Activated naive CD4-positive, alpha-beta T cell treated with anti-CD3 and anti-CD28 coated beads for 36 hours (primary cell): ENCODE results near the gene TMEM235. TPM values are rescaled to one million over a fixed set of nuclear protein-coding genes. Genes with fewer than 3 reads are reported as not detected.
A peak's percentile ranks its signal among the peaks of the same experiment; 100 is the strongest.

Experiments
- CTCF ChIA-PET: fragments of 350-600 bp; sonication (Branson Sonifier 250); formaldehyde crosslinking; loops from one replicate; lab custom pipeline; 2021; ENCODE audit warnings: antibody characterized with exemption; lab: Charles Lee
- DNase-seq: peaks from one replicate; pipeline ENCODE4 v3.0.0-alpha.2; 2020
- H3K27ac Mint-ChIP-seq: one replicate; pipeline ENCODE4 v1.8.0; 2021; ENCODE audit warnings: mild to moderate bottlenecking, mixed read lengths
- H3K27me3 Mint-ChIP-seq: one replicate; pipeline ENCODE4 v1.8.0; 2021; ENCODE audit warnings: low read depth, mixed read lengths
- H3K36me3 Mint-ChIP-seq: one replicate; pipeline ENCODE4 v1.8.0; 2021; ENCODE audit warnings: low read depth, mixed read lengths
- H3K4me1 Mint-ChIP-seq: one replicate; pipeline ENCODE4 v1.8.0; 2021; ENCODE audit warnings: low read depth, mixed read lengths
- H3K4me3 Mint-ChIP-seq: one replicate; pipeline ENCODE4 v1.8.0; 2021; ENCODE audit warnings: mild to moderate bottlenecking, moderate library complexity, mixed read lengths
- H3K9me3 Mint-ChIP-seq: one replicate; pipeline ENCODE4 v1.8.0; 2021; ENCODE audit warnings: mixed read lengths
- intact Hi-C: fragments of 100-400 bp; cut with micrococcal nuclease; formaldehyde crosslinking; loops from one replicate; pipeline ENCODE4 v1.15.1; 2023
- total RNA-seq, 2 experiments: library from RNA; stranded (reverse); gene quantifications; one replicate each; pipeline ENCODE4 v1.2.3, GENCODE V29; 2021

Gene TMEM235
- total RNA-seq: not detected

- CTCF ChIA-PET: no interaction called here
- H3K36me3 Mint-ChIP-seq: no peaks in the 10 kb centered on the region
- H3K9me3 Mint-ChIP-seq: no peaks in the 10 kb centered on the region
- H3K27me3 Mint-ChIP-seq: peaks cover 26% of the 10 kb centered on the region
- H3K27ac Mint-ChIP-seq: no peak within 1 kb of the TSS
- no peak for DNase-seq
- peaks cover 13% of the 10 kb centered on the region for H3K4me1 Mint-ChIP-seq
- H3K4me3 Mint-ChIP-seq: no peak within 1 kb of the TSS
- intact Hi-C loops: no loop called here
Observed at GRCh38 chr17:78230996-78231935, at the start of gene TMEM235. TMEM235 (plus strand) TSS chr17:78231631; CDS start chr17:78232024, 393 bp downstream.

GRCh38 chr17:78182504-78182903, 48.9 kb upstream of the TMEM235 start:
- Mint-ChIP-seq H3K9me3 (no peaks in the 10 kb centered on the region), H3K4me1 (peaks cover 24% of the 10 kb centered on the region), H3K4me3 (no peak overlapping the region), H3K27ac (no peak overlapping the region), H3K36me3 (peaks cover 58% of the 10 kb centered on the region), H3K27me3 (no peaks in the 10 kb centered on the region)
- no peak for DNase-seq
- CTCF ChIA-PET: interaction anchor here (0.7 kb wide), 1 partner anchor 219 kb away, joined by 3 read pairs; no protein-coding TSS in a partner anchor
- intact Hi-C loops: no loop called here

GRCh38 chr17:78183916-78184315, 47.5 kb upstream of the TMEM235 start:
- intact Hi-C loops: no loop called here
- peaks cover 30% of the 10 kb centered on the region for H3K4me1 Mint-ChIP-seq
- no peak overlapping the region for H3K27ac Mint-ChIP-seq
- H3K27me3 Mint-ChIP-seq: no peaks in the 10 kb centered on the region
- H3K36me3 Mint-ChIP-seq: peaks cover 51% of the 10 kb centered on the region
- no peak overlapping the region for H3K4me3 Mint-ChIP-seq
- H3K9me3 Mint-ChIP-seq: no peaks in the 10 kb centered on the region
- no peak for DNase-seq
- CTCF ChIA-PET: no interaction called here

- no peaks in the 10 kb centered on the region for H3K27me3 Mint-ChIP-seq
- peaks cover 30% of the 10 kb centered on the region for H3K4me1 Mint-ChIP-seq
- no peak for DNase-seq
- no peak overlapping the region for H3K4me3 Mint-ChIP-seq
- H3K27ac Mint-ChIP-seq: no peak overlapping the region
- peaks cover 47% of the 10 kb centered on the region for H3K36me3 Mint-ChIP-seq
- CTCF ChIA-PET: no interaction called here
- intact Hi-C loops: no loop called here
- H3K9me3 Mint-ChIP-seq: no peaks in the 10 kb centered on the region
Observed at GRCh38 chr17:78184351-78184750, 47.1 kb upstream of the TMEM235 start.

GRCh38 chr17:78184868-78185267, 46.6 kb upstream of the TMEM235 start:
- Mint-ChIP-seq H3K4me1 (peaks cover 30% of the 10 kb centered on the region), H3K9me3 (no peaks in the 10 kb centered on the region), H3K27ac (no peak overlapping the region), H3K4me3 (peak overlapping the region; percentile 83), H3K27me3 (no peaks in the 10 kb centered on the region), H3K36me3 (peaks cover 44% of the 10 kb centered on the region)
- CTCF ChIA-PET: no interaction called here
- intact Hi-C loops: loop anchor here (5.0 kb wide), 1 partner anchor 163 kb away; no protein-coding TSS in a partner anchor
- DNase-seq: no peak

- intact Hi-C loops: loop anchor here (2.0 to 5.0 kb wide), 2 partner anchors 29 to 164 kb away; partner anchors contain the start of gene BIRC5
- CTCF ChIA-PET: interaction anchor here (0.6 to 1.9 kb wide), 5 partner anchors 10 to 65 kb away, joined by 3 to 11 read pairs (median 4); no protein-coding TSS in a partner anchor
- Mint-ChIP-seq H3K4me1 (peaks cover 30% of the 10 kb centered on the region), H3K36me3 (peaks cover 38% of the 10 kb centered on the region), H3K4me3 (peak overlapping the region; percentile 83), H3K9me3 (no peaks in the 10 kb centered on the region), H3K27me3 (no peaks in the 10 kb centered on the region), H3K27ac (peak overlapping the region; percentile 70)
- peak; percentile 33 for DNase-seq
Observed at GRCh38 chr17:78185981-78186691, 45.3 kb upstream of the TMEM235 start.

- intact Hi-C loops: loop anchor here (1.0 to 5.0 kb wide), 5 partner anchors 11 to 165 kb away; partner anchors contain the start of genes BIRC5 and SYNGR2
- H3K4me1 Mint-ChIP-seq: peaks cover 28% of the 10 kb centered on the region
- H3K27me3 Mint-ChIP-seq: no peaks in the 10 kb centered on the region
- H3K4me3 Mint-ChIP-seq: peak within 1 kb of the TSS; percentile 83
- H3K9me3 Mint-ChIP-seq: no peaks in the 10 kb centered on the region
- CTCF ChIA-PET: interaction anchor here (0.6 to 1.9 kb wide), 5 partner anchors 11 to 64 kb away, joined by 3 to 11 read pairs (median 4); no protein-coding TSS in a partner anchor
- peaks cover 34% of the 10 kb centered on the region for H3K36me3 Mint-ChIP-seq
- DNase-seq: peak; percentile 97
- H3K27ac Mint-ChIP-seq: peak within 1 kb of the TSS; percentile 70
Observed at GRCh38 chr17:78186692-78187595, 44.5 kb upstream of the TMEM235 start, which contains the start of the genes AFMID and TK1. AFMID (plus strand) TSS chr17:78187362; CDS start chr17:78187371, 9 bp downstream. TK1 (minus strand) TSS chr17:78187052; CDS start chr17:78186994, 58 bp downstream.

- H3K27ac Mint-ChIP-seq: no peak overlapping the region
- DNase-seq: no peak
- H3K36me3 Mint-ChIP-seq: peaks cover 13% of the 10 kb centered on the region
- H3K4me3 Mint-ChIP-seq: no peak overlapping the region
- intact Hi-C loops: no loop called here
- no peaks in the 10 kb centered on the region for H3K9me3 Mint-ChIP-seq
- H3K27me3 Mint-ChIP-seq: no peaks in the 10 kb centered on the region
- CTCF ChIA-PET: no interaction called here
- H3K4me1 Mint-ChIP-seq: no peaks in the 10 kb centered on the region
Observed at GRCh38 chr17:78196716-78197115, 34.7 kb upstream of the TMEM235 start.

- CTCF ChIA-PET: no interaction called here
- Mint-ChIP-seq H3K4me3 (no peak overlapping the region), H3K27ac (no peak overlapping the region), H3K27me3 (no peaks in the 10 kb centered on the region), H3K9me3 (no peaks in the 10 kb centered on the region), H3K36me3 (peaks cover 12% of the 10 kb centered on the region), H3K4me1 (no peaks in the 10 kb centered on the region)
- DNase-seq: no peak
- intact Hi-C loops: no loop called here
Observed at GRCh38 chr17:78197147-78197832, 34.1 kb upstream of the TMEM235 start.

GRCh38 chr17:78200451-78200850, 31.0 kb upstream of the TMEM235 start:
- no peak for DNase-seq
- peaks cover 5% of the 10 kb centered on the region for H3K36me3 Mint-ChIP-seq
- no peaks in the 10 kb centered on the region for H3K4me1 Mint-ChIP-seq
- H3K9me3 Mint-ChIP-seq: no peaks in the 10 kb centered on the region
- no peaks in the 10 kb centered on the region for H3K27me3 Mint-ChIP-seq
- no peak overlapping the region for H3K27ac Mint-ChIP-seq
- H3K4me3 Mint-ChIP-seq: no peak overlapping the region
- CTCF ChIA-PET: no interaction called here
- intact Hi-C loops: no loop called here

- peaks cover 4% of the 10 kb centered on the region for H3K36me3 Mint-ChIP-seq
- DNase-seq: no peak
- H3K27ac Mint-ChIP-seq: no peak overlapping the region
- intact Hi-C loops: no loop called here
- H3K9me3 Mint-ChIP-seq: no peaks in the 10 kb centered on the region
- no peaks in the 10 kb centered on the region for H3K27me3 Mint-ChIP-seq
- no peaks in the 10 kb centered on the region for H3K4me1 Mint-ChIP-seq
- CTCF ChIA-PET: interaction anchor here (0.6 to 1.7 kb wide), 5 partner anchors 10 to 628 kb away, joined by 3 to 5 read pairs (median 3); no protein-coding TSS in a partner anchor
- no peak overlapping the region for H3K4me3 Mint-ChIP-seq
Observed at GRCh38 chr17:78202666-78203065, 28.8 kb upstream of the TMEM235 start.
